ENCODE data around the gene TAF1D.
A peak's percentile ranks its signal among the peaks of the same experiment; 100 is the strongest.
"Not testable (repeated sequence)": the region's sequence is repeated elsewhere in the genome, so short reads cannot be mapped to it uniquely, and the experiment has no call there.

TAF1D gene, protein sequence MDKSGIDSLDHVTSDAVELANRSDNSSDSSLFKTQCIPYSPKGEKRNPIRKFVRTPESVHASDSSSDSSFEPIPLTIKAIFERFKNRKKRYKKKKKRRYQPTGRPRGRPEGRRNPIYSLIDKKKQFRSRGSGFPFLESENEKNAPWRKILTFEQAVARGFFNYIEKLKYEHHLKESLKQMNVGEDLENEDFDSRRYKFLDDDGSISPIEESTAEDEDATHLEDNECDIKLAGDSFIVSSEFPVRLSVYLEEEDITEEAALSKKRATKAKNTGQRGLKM

DNA sequence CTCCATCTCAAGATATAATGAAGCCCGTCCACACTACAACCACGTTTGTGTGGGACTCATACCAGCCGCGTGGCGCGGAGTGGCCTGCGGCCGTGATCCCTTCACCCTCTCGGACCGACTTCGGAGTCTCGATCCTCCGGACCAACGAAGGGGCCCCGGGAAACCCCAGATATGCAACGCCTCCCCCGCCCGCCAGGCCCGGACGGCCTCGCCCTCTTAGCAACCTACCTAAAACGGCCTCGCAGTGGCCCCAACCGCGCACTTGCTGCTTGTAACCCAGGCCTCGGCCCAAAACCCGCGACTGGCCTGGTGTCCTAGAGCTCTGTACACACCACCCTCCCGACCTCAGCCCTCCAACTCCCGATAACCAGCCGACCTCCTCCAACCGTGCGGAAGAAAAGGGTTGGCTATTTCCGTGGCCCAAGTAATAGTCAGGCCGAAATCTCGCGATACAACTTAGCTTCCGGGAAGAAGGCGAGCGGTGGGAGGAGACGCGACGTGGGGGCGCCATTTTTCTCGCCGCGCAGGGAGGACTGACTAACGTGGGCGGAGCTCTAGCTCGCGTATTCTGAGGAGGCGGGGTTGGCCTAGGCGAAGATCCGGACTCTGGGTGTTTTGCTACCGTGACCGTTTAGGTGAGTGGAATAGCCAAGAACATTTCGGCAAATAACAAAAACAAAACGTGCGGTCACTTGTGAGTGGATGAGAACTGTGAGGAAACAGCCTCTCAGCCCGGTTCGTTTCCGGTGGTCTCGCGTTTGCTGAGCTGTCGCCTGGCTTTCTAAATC, at the start of gene TAF1D, which contains the start of gene C11orf54:
Gene TAF1D, minus strand, starts transcription at position 402 of the 788 bp plus-strand sequence. CDS start 2,191 bp downstream, outside the sequence.
Gene C11orf54, plus strand, starts transcription at position 579 of the 788 bp plus-strand sequence. CDS start 5,722 bp downstream, outside the sequence.
- peak; percentile 95 for DNase-seq (ENCODE audit: low spot score)
- FAIRE-seq: peak; percentile 55

DNA sequence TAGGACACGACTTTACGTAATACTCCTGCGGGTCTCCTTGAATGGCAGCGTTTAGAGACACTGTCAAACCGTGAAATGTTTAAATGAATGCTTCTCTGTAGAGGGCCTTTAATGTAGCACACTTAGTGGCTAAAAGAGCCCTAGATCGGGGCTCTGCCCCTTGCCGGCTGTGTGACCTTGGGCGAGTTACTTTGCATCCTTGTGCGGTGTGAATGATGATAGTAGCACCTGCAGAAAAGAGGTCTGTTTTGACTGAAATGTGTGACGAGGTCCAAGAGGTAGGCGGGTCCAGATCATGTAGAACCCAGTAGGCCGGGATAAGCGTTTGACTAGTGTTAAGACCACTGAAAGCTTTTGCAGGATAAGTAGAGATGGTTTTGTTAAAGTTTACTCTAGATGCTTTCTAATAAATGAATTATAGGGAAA, 43.7 kb upstream of the TAF1D start:
- no peak for FAIRE-seq
- no peak for DNase-seq (ENCODE audit: low spot score)

DNA sequence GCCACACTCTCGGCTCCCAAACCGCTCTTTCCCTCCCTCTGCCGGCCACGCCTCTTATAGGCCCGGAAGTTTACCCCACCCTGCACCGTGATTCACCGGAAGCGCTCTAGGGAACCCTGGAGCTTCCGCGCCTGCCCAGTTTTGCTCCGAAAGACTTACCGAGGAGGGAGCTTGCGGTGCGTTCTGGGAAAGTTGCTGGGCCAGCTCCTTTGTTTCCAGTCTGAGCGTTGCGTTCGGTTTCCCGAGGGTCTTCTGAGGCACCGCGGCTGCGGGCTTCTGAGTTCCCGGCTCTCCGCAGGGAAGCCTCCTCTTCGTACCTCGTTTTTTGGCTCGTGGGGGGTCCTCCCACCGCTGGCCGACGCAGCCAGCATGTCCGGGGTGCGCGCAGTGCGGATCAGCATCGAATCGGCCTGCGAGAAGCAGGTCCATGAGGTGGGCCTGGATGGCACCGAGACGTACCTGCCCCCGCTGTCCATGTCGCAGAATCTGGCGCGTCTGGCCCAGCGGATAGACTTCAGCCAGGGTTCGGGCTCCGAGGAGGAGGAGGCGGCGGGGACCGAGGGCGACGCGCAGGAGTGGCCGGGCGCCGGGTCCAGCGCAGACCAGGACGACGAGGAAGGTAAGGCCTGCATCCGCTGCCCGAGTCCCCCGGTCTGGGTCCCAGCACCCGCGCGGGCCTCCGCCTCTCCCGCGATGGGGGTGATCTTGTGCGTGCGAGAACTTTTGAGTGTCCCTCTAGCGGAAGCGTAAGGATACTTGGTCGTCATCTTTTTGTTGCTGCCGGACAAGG, 43.0 kb upstream of the TAF1D start, which contains the start of gene MED17:
Gene MED17, plus strand, starts transcription at position 138 of the 790 bp plus-strand sequence. Its CDS starts 232 bp downstream, at position 370.
- FAIRE-seq: no peak

DNA sequence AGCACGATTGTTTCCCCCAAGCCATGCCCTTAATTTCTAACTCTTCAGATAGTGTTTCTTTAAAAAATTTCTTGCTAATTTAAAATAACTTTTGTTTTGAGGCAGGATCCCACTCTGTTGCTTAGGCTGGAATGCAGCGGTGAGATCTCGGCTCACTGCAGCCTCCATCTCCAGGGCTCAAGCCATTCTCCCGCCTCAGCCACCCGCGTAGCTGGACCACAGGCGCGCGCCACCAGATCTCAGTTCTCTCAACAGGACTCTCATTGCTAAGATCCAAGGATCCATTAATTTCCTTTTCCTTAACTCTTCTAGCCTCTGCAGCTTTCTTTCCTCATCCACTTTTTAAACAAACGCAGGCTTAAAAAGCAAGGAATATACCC, 42.5 kb upstream of the TAF1D start:
- FAIRE-seq: no peak
- DNase-seq (ENCODE audit: low spot score): no peak

More for the DNA sequence above, 43.0 kb upstream of the TAF1D start, which contains the start of gene MED17:
- DNase-seq (ENCODE audit: low spot score): peak; percentile 95

DNA sequence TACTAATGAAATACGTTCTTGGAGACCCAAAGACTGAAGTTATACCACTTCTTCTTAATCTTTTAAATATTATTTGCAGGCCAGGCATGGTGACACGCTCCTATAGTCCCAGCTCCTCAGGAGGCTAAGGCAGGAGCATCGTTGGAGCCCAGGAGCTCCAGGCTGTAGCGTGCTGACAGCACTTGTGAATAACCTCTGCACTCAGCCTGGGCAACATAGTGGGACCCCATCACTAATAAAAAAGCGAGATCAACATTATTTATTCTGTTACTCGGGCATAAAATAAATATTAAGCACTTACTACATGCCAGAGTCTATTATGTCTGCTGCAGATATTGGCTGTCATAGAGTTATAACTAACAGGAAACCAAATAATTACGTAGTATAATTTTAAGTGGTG, 42.1 kb upstream of the TAF1D start:
- DNase-seq (ENCODE audit: low spot score) (no peak), FAIRE-seq (no peak)

DNA sequence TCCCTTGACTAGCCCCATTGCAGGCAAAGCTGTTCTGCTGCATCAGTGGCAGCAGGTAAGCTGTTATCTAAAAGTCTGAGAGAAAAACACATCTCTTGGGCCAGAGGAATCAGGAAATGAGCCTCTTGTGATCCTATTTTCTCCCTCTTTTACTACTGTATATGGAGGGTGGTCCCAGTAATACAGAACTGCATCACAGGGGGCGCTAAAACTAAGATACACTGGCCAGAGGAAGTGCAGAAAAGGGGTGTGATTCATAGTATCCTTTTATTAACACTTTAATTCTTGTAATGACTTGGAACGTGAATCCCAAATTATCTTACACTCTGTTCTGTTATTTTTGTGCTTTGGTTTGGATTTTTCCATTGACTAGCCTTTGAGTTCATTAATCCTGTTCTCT, 34.0 kb upstream of the TAF1D start:
- FAIRE-seq (no peak), DNase-seq (ENCODE audit: low spot score) (no peak)

DNA sequence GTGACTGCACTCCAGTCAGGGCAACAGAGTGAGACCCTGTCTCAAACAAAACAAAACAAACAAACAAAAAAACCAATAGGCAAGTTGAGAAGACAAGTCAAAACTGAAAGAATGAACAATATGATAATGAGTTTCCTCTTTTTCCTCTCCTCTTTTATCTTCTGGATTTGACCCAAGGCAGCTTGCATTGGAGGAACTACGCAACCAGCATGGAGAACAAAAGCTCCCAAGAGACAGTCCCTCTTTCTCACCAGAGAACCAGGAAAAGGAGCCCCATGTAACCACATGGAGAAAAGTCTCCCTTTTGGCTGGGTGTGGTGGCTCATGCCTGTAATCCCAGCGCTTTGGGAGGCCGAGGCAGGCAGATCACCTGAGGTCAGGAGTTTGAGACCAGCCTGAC, 33.3 kb upstream of the TAF1D start:
- FAIRE-seq; DNase-seq (ENCODE audit: low spot score): not testable (repeated sequence)

DNA sequence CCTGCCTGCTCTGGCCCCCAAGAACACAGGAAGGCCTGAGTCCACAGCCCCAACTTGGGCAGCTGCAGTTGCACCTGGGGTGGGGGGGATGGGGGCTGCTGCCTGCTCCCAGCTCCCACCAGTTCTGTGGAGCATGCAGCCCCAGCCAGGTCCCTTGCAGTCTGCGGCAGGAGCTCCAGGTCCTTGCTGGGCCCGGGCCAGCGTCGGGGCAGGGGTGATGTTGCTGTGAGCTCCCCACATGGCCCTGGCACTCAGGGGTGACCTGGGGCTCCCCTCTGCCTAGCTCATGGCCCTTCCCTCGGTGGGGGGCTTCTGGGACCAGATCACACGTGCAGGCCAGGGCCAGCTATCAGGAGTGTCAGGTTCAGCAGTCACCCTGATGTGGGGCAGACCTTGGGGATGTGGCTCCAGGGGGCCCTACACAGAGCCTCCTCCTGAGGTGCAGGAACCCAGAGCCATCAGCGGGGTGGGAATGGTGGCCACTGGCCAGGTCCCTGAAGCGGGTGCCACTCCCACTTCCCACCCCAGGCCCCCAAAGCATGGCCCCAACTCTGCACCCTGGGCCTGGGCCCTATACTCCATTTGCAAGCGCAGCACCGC, 32.4 kb upstream of the TAF1D start:
- DNase-seq (ENCODE audit: low spot score) (no peak), FAIRE-seq (no peak)

DNA sequence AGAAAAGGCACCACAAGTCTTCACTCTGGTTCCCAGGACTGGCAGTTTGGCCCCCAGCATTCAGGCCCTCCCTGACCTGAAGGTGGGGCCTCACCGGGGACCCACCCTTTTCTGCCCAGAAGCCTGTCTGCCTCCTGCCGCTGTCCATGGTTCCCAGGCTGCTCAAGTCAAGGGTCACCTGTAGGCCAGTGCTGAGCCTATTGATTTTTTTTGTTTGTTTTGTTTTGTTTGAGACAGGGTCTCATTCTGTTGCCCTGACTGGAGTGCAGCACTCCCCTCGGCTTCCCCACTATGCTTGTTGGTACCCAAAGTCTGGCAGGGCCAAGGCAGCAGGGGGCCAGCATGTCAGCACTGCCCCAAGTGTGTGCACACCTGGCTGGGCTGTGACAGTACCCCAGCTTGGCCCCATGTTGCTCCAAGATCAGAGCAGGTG, 31.8 kb upstream of the TAF1D start:
- no peak for DNase-seq (ENCODE audit: low spot score)
- FAIRE-seq: no peak

DNA sequence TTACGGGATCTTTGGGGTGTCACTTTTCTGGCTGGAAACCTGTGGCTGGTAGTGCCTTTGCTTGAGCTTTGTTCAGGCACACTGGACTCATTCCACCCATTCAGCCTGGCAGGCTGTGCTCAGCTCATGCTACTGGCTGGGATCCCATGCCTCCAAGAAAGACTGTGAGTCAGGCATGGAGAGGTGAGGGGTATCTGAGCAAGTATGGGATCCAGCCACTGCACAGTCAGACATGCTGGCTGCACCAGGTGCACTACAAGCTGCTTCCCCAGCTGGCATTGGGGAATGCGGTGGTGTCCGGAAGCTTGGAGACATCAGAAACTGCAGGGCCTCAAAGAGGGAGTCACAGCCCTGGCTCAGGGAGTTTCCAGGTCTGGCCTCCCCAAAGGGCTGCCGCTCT, 30.8 kb upstream of the TAF1D start:
- no peak for FAIRE-seq

DNA sequence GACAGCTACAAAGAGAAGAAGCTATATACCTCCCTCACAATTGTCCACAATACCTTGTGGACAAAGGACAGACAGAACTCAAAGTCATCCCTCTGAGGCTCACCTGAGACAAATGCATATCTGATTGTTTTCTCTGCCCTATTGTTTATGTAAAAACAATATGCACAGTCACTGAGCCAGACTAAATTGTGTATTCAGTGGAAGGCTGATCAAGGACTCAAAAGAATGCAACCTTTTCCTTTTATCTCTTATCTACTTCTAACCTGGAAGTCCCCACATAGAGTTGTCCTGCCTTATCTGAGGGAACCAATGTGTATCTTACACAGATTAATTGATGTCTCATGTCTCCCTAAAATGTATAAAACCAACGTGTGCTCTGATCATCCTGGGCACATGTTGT, 28.9 kb upstream of the TAF1D start:
- DNase-seq (ENCODE audit: low spot score) (no peak), FAIRE-seq (no peak)

More for the DNA sequence above, 30.8 kb upstream of the TAF1D start:
- DNase-seq (ENCODE audit: low spot score): no peak

DNA sequence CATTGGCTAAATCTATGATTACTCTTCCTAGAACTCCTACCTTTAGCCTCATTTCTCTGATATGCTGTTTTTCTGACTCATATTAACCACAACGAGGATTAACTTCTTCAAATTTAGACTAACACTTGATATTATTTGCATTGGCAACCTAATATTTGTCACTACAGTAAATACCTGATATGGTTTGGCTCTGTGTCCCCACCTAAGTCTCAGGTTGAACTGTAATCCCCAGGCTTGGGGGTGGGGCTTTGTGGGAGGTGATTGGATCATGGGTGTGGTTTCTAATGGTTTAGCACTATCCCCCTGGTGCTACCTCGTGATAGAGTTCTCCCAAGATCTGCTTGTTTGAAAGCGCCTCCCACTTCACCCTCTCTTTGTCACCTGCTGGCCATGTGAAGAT, 25.7 kb upstream of the TAF1D start:
- DNase-seq (ENCODE audit: low spot score): no peak
- no peak for FAIRE-seq

DNA sequence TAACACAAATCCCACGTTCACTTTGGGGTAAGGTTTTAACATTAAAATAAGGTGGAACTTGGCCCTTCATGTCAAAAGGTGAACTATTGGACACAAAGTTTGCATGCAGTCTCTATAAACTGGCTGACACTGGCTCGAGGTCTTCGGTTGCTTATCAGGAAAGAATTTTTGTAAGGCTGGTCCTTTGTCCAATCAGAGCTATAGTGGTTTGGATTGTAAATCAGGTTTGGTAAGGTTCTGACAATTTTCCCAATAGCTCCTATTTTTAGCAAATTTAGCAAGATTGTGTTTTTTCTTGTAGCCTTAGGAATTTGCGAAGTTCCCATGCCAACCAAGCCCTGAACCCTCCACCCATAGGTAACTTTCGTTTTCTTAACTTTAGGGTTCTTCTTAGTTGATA, 25.2 kb upstream of the TAF1D start:
- DNase-seq (ENCODE audit: low spot score): no peak
- no peak for FAIRE-seq

DNA sequence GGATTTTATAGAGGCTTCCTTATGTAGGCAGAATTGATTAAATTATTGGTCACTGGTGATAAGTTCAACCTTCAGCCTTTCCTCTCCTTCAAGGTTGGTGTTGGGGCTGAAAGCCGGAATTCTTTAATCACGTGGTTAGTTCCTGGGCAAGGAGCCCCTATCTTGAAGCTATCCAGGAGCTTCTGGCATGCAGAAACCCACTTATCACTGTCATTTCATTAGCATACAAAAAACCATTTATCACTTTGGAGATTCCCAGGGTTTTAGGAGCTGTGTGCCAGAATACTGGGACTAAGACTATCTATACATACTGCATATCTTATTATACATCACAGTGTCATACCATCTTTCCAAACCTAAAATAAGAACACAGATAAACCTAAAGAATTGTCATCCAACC, 24.3 kb upstream of the TAF1D start:
- FAIRE-seq: no peak
- no peak for DNase-seq (ENCODE audit: low spot score)

DNA sequence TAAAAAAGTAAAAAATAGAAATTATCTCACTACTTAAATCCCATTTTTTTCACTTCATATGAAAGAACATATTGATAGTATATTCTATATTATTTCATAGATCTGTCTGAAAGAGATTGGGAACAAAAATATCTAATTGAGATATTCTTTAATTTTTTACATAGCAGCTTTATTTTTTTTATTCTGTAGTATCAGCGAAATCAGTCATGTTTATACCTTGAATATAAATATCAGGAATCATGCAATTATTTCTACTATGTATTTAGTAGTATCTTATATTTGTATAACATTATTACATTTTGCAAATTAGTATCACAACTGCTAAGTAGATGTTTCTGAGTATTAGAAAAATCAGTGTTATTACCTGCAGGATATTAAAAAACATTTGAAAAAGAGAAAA, 20.6 kb upstream of the TAF1D start:
- FAIRE-seq: no peak
- DNase-seq (ENCODE audit: low spot score): no peak

DNA sequence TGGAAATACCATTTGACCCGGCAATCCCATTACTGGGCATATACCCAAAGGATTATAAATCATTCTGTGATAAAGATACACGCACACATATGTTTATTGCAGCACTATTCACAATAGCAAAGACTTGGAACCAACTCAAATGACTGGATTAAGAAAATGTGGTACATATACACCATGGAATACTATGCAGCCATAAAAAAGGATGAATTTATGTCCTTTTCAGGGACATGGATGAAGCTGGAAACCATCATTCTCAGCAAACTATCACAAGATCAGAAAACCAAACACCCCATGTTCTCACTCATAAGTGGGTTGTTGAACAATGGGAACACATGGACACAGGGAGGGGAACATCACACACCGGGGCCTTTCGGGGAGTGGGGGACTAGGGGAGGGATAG, 17.8 kb upstream of the TAF1D start:
- DNase-seq (ENCODE audit: low spot score); FAIRE-seq: not testable (repeated sequence)

DNA sequence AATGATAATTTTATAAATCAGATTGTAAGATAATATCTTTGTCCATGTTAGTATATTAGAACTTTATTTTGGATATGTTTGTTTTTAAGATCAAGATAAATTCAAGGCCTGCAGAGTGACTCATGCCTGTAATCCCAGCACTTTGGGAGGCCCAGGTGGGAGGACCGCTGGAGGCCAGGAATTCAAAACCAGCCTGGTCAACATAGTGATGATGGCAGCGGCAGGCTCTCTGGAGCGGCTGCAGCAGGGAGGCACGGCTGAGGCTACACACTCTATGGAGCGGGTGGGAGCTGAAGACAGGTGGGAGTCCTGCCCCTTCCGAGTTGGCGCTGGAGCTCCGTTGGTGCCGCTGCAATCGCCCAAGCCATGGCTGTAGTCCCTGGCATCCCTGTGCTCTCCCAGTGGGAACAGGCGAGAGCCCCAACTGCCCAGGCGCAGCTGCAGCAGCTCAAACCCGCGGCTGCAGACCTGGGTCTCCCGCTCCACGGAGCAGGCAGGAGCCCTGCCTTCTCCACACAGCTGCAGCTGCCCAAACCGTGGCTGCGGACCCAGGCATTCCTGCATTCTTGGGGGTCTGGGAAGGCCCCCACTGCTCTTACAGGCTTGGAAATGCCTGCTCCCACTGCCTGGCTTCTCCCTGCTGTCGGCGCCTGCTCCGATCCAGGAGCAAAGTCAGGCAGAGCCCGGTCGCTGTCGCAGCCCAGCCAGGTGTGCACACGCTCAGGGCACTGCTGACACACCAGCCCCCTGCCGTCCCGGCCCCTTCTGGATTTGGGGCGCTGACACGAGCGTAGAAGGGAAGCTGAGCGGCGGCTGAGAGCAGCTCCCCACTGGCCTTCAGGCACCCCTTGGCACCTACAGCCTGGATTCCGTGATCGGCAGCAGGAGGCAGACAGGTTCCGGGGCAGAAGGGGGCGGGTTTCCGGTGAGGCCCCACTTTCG, 16.9 kb upstream of the TAF1D start:
- FAIRE-seq (no peak), DNase-seq (ENCODE audit: low spot score) (no peak)

DNA sequence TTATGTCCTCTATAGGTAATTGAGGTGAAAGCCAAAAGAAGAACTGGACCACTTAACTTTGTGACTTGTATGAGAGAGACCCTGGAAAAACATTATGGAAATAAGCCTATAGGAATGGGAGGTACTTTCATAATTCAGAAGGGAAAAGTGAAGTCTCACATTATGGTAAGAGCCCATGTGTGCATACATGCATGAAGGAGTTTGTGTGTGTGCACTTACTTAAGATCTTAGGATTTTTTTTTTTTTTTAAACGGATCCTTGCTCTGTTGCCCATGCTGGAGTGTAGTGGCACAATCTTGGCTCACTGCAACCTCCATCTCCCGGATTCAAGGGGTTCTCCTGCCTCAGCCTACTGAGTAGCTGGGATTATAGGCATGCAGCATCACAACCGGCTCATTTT, 16.0 kb upstream of the TAF1D start:
- FAIRE-seq (no peak), DNase-seq (ENCODE audit: low spot score) (no peak)

DNA sequence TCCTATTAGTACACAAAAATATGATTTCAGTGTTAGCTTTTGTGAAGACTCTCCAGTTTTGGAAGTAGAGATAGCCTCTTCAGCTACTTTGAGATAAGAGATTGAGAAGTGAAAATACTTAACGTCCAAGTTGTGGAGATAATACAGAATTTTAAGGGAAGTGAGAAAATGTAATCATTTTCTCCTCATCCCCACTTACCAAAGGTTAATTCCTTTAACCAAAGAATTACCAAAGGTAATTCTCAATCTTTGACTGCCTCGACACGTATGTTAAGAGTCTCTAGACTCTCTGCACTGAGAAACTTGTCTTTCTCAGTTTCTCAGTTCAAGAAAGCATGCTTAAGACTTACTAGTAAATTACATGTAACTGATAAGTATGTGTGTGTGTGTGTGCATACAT, 15.5 kb upstream of the TAF1D start:
- no peak for FAIRE-seq
- DNase-seq (ENCODE audit: low spot score): no peak

DNA sequence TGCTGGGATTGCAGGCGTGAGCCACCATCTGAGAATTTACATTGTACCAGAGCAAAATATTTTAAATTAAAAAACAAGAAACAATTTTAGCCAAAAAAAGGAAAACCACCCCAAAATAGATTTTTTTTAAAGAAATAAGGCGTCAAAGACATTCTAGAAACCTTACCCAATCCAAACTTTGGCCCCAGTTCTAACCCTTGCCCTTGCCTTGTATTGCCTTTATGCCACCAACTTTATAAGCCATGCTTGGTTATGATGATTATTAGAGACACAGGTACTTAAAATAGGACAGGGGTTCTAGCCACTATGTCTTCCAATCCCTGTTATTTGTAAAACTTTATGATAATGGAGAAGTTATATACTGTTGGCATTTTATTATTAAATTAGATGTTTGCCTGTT, 11.9 kb upstream of the TAF1D start:
- FAIRE-seq (no peak), DNase-seq (ENCODE audit: low spot score) (no peak)
